Mucosa of descending colon (tissue), 3 donors: ENCODE results near the gene FYB2. TPM values are rescaled to one million over a fixed set of nuclear protein-coding genes. Genes with fewer than 3 reads are reported as not detected.

Experiments
- ATAC-seq: fragments of 200-7000 bp; cut with Tn5 transposase; one replicate; pipeline ENCODE4 v1.9.1; 2020; ENCODE audit warnings: mild to moderate bottlenecking, moderate library complexity
- DNase-seq, 3 donors: peaks; one replicate each; pipeline ENCODE4 v3.0.0-alpha.2; 2020
- H3K36me3 ChIP-seq: fragments of 200-600 bp; one replicate; pipeline ENCODE4 v1.8.0; 2021; ENCODE audit warnings: low read depth, mild to moderate bottlenecking
- H3K4me1 ChIP-seq: fragments of 200-600 bp; one replicate; pipeline ENCODE4 v1.8.0; 2021; ENCODE audit warnings: low read depth, mild to moderate bottlenecking
- H3K4me3 ChIP-seq: fragments of 200-600 bp; one replicate; pipeline ENCODE4 v1.8.0; 2021; ENCODE audit warnings: mild to moderate bottlenecking
- H3K9me3 ChIP-seq: fragments of 200-600 bp; one replicate; pipeline ENCODE4 v1.8.0; 2021; ENCODE audit warnings: mild to moderate bottlenecking
- intact Hi-C, 2 donors: fragments of 100-400 bp; cut with DNase I in 1 of 2; cut with micrococcal nuclease in 1 of 2; formaldehyde crosslinking; loops; one replicate each; pipeline versions ENCODE4 v1.11.0 to v1.11.1; 2022; cut with DNase I, micrococcal nuclease
- total RNA-seq, 3 donors: library from RNA; stranded (reverse); fragmentation: NEBNext Ultra II Directional in 2 of 3; extraction: Animal tissue kit (Norgen Biotek cat#: 25700) in 2 of 3; gene quantifications; one replicate each; pipeline versions ENCODE4 v1.2.1 to v1.2.4, GENCODE V29; 2021 to 2023
- TF ChIP-seq, protein P1 (sequence below): fragments of 200-600 bp; IDR thresholded peaks from one replicate; pipeline ENCODE4 v1.8.0; 2022; ENCODE audit warnings: antibody characterized with exemption, mild to moderate bottlenecking
- donor health status: DM: no; HTN: no; CAD: no; lungs with moderate emphysema.
- donor health status: DM: no; HTN: no; CAD: no.
- donor health status: DM: no; HTN: yes; CAD: no.

The FYB2 gene
- total RNA-seq, 3 donors from 2014 or later, result 0.90 to 3.0 (median 0.95) TPM

DNA sequence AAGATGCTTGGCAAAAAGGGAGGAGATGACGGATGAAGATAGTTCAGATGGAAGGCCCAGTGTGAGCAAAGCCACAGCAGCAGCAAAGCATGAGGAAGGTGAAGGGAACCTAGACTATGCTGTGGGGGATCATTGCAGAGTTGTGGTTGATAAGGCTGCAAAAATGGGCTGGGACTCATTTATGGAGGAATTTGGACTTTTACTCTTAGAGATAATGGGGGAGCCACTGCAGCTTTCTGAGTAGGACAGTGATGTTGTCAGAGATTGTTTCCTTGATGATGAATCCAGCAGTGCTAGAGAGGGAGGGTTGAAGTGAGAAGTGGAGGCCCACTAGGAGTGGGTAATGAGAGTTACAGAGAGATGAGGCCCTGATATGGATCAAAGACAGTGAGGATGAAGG, 33.3 kb upstream of the FYB2 start:
- Histone ChIP-seq H3K36me3 (no peaks in the 10 kb centered on the region), H3K9me3 (no peaks in the 10 kb centered on the region), H3K4me1 (no peaks in the 10 kb centered on the region), H3K4me3 (no peak overlapping the region)
- no peak for ATAC-seq
- TF ChIP-seq, protein P1, sequence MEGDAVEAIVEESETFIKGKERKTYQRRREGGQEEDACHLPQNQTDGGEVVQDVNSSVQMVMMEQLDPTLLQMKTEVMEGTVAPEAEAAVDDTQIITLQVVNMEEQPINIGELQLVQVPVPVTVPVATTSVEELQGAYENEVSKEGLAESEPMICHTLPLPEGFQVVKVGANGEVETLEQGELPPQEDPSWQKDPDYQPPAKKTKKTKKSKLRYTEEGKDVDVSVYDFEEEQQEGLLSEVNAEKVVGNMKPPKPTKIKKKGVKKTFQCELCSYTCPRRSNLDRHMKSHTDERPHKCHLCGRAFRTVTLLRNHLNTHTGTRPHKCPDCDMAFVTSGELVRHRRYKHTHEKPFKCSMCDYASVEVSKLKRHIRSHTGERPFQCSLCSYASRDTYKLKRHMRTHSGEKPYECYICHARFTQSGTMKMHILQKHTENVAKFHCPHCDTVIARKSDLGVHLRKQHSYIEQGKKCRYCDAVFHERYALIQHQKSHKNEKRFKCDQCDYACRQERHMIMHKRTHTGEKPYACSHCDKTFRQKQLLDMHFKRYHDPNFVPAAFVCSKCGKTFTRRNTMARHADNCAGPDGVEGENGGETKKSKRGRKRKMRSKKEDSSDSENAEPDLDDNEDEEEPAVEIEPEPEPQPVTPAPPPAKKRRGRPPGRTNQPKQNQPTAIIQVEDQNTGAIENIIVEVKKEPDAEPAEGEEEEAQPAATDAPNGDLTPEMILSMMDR, result no peak
- intact Hi-C loops, result no loop called here
- DNase-seq, result no peak

DNA sequence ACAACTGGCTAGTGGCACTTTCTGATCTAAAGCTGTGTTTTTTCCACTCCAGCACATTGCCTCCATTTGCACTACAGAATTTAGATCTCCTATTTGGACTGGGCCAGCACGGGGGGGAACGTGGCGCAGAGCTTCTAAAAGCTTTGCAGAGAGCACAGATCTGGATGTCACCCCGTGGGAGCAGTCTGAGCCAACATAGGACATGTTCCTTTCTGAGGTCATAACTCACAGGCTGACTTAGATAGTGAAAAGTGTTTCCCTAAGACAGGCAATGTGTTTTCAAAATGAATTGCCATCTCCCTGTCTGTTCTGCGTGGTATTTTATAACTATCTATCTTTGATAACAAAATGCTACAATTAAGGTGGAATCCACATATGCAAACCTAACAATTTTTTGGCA, 31.7 kb upstream of the FYB2 start:
- TF ChIP-seq, protein P1, result no peak
- H3K36me3 ChIP-seq, result no peaks in the 10 kb centered on the region
- ATAC-seq (no peak), DNase-seq (no peak)
- H3K4me3 ChIP-seq, result no peak overlapping the region
- H3K4me1 ChIP-seq, result no peaks in the 10 kb centered on the region
- no peaks in the 10 kb centered on the region for H3K9me3 ChIP-seq
- intact Hi-C loops, result no loop called here

DNA sequence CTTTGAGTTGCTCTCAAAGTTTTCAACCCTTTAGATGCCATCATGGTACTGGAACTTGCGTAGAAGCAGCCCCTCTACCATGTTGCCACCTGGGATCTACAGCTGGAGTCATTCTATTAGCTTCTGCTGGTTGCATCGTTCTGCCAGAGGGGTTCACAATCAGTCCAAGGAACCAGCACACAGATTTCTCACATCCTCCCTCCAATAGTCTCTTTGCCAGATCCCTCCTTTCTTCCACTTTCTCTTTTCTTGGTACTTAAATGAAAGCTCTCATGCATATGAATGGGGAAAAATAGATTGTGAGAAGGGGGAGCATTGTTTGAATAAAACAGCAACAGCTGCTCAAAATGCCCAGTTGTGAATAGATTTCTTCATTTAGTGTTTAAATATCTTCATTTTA, 31.2 kb upstream of the FYB2 start:
- Histone ChIP-seq H3K9me3 (no peaks in the 10 kb centered on the region), H3K36me3 (no peaks in the 10 kb centered on the region), H3K4me1 (no peaks in the 10 kb centered on the region), H3K4me3 (no peak overlapping the region)
- TF ChIP-seq, protein P1, result no peak
- intact Hi-C loops, result no loop called here
- DNase-seq, result no peak
- ATAC-seq, result no peak

DNA sequence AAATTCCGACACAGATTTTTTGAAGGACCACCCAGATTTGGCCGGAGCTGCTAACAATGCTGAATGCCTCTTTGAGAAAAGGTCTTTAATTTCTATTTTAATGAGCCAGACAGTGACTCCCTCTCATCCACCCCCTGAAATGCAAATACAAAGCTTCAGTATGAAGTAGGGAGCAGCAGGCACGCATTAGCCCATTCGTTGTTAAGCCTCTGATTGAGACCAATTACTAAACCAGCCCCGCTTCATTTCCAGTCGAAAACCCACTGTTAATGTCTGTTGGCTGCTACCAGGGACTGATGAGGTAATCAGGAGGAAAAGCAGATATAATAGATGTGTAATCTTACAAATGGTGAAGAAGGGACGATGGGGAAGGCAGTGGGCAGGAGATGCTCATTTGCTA, 30.5 kb upstream of the FYB2 start:
- H3K9me3 ChIP-seq, result no peaks in the 10 kb centered on the region
- ATAC-seq, result no peak
- TF ChIP-seq, protein P1, result no peak
- no peaks in the 10 kb centered on the region for H3K4me1 ChIP-seq
- H3K36me3 ChIP-seq, result no peaks in the 10 kb centered on the region
- no peak overlapping the region for H3K4me3 ChIP-seq
- DNase-seq, result no peak
- intact Hi-C loops, result no loop called here

DNA sequence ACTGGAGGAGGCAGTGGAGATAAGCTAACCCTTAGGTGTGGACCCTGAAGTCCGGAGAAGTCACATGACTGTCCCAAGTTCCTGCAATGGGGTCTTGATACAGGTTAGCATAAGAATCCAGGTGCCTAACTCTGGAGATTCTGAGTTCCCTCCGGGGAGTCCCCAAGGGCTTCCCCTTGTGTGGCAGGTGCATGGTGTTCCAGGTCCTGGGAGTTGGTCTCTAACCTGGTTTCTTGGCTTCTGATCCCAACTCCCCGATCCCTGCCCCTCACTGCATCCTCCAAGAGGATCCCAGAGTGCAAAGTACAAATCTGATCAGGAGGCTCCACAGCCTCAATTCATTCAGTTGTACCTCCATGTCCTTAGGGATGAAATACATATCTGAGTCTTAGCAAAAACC, 26.1 kb upstream of the FYB2 start:
- no peaks in the 10 kb centered on the region for H3K36me3 ChIP-seq
- no peak for ATAC-seq
- no peak for DNase-seq
- H3K4me3 ChIP-seq, result no peak overlapping the region
- no peaks in the 10 kb centered on the region for H3K9me3 ChIP-seq
- TF ChIP-seq, protein P1, result no peak
- intact Hi-C loops, result no loop called here
- no peaks in the 10 kb centered on the region for H3K4me1 ChIP-seq

DNA sequence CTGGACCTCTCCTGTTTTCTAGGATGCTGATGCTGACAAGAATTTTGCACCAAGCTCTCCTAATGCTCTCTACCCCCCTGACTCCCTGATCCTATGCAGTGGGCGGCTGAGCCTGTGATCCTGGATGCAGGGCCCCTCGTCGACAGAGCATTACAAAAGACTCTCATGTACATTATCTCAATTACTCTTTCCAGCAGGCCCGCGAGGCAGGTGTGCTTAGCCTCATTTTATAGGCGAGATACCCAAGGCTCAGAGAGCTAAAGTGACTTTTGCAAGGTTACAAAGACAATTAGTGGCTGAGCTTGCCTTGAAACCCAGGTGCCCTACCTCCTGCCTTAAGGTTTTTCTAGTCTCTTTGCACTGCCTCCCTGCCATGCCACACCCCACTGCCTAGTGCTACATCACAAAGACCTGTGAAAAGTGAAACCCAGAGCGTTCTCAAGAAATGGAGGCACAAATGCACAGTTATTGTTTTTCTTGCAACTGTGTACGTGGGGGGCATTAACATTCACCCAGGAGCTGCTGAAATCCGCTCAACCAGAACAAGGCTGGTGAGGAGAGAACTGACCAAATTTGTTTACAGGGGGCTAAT, 25.4 kb upstream of the FYB2 start:
- Histone ChIP-seq H3K4me1 (no peaks in the 10 kb centered on the region), H3K36me3 (no peaks in the 10 kb centered on the region), H3K9me3 (no peaks in the 10 kb centered on the region), H3K4me3 (no peak overlapping the region)
- DNase-seq (no peak), ATAC-seq (no peak)
- intact Hi-C loops, result no loop called here
- TF ChIP-seq, protein P1, result no peak
